Breast epithelium (tissue), 3 donors: ENCODE results near the gene WDR7.

Experiments
- POLR2A ChIP-seq: fragments of 450-650 bp; IDR thresholded peaks from one replicate; pipeline ENCODE4 v1.6.1; 2016; ENCODE audit warnings: antibody characterized with exemption, mild to moderate bottlenecking, moderate library complexity
- TF ChIP-seq, protein P1 (sequence below), 3 donors: fragments of 450-650 bp; IDR thresholded peaks; one replicate each; pipeline ENCODE4 v1.5.1; 2016 to 2017; ENCODE audit warnings: antibody characterized with exemption in 3 of 3, mild to moderate bottlenecking in 3 of 3, moderate library complexity in 3 of 3

DNA sequence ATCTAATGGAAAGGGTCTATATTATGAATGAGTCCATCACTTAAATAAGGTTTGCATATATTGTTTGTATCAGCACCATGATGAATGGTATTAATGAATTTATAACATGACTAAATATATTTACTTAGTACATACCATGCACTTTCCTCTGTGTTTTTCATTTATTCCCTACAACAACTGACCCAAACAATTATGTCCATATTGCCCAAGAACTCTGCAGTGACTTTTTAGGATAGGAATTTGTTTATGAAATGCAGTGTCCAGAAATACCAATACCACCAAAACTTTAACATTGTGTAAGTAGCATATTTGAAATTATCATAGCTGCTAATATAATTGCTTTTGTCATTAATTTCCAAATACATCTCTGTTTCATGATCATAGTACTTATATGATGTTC, 119.7 kb downstream of the WDR7 start:
- TF ChIP-seq POLR2A = no peak
- TF ChIP-seq, protein P1, sequence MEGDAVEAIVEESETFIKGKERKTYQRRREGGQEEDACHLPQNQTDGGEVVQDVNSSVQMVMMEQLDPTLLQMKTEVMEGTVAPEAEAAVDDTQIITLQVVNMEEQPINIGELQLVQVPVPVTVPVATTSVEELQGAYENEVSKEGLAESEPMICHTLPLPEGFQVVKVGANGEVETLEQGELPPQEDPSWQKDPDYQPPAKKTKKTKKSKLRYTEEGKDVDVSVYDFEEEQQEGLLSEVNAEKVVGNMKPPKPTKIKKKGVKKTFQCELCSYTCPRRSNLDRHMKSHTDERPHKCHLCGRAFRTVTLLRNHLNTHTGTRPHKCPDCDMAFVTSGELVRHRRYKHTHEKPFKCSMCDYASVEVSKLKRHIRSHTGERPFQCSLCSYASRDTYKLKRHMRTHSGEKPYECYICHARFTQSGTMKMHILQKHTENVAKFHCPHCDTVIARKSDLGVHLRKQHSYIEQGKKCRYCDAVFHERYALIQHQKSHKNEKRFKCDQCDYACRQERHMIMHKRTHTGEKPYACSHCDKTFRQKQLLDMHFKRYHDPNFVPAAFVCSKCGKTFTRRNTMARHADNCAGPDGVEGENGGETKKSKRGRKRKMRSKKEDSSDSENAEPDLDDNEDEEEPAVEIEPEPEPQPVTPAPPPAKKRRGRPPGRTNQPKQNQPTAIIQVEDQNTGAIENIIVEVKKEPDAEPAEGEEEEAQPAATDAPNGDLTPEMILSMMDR (IDR thresholded peaks at IDR 0.05) = no peak
